ENCODE data around the gene RAB9B. TPM values are rescaled to one million over a fixed set of nuclear protein-coding genes. Genes with fewer than 3 reads are reported as not detected.

Gene RAB9B
- total and polyA plus RNA-seq, 2 donors (not counting 1 experiment from before 2014, with no cell fraction given) = 0.50 to 0.90 TPM

DNA sequence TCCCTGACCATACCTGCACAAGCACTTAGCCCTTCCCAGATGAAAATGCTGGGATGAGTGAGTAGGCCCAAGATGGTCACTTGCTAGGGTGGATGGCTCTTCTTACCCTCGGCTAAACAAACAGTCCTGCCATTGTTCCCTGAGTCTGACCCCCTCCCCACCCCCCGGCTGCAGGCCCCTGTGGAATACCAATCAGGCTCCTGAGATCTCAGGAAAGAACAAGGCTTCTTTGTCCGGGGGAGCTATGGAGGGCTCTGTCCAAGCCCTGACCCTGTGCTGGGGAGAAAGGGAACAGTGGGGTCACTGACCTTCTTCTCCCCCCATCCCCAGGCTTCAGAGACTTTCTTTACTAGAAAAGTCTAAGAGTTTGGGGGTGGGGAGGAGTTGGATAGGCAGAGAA, 49.4 kb downstream of the RAB9B start:
- Histone ChIP-seq H3K4me2 (ENCODE audit: extremely low read depth, insufficient read depth, low read length) (no peak overlapping the region), H3K27me3 (ENCODE audit: control insufficient read depth, insufficient read depth, low read length) (peaks cover 8% of the 10 kb centered on the region), H3K9ac (ENCODE audit: insufficient read depth, low read length) (no peak overlapping the region), H3K27ac (ENCODE audit: insufficient read depth, low read length) (no peak overlapping the region), H4K20me1 (ENCODE audit: control insufficient read depth, extremely low read depth, insufficient read depth, low read length) (no peaks in the 10 kb centered on the region), H3K4me3 (replicated peaks in 1 of 4; ENCODE audit: control extremely low read depth in 1 of 4, insufficient read depth in 1 of 4, low read depth in 3 of 4, low read length in 4 of 4) (no peak overlapping the region), H3K9me3 (ENCODE audit: control insufficient read depth, insufficient read depth, low read depth, low read length) (no peaks in the 10 kb centered on the region), H3K79me2 (ENCODE audit: control insufficient read depth, insufficient read depth, low read length) (no peaks in the 10 kb centered on the region), H3K36me3 (ENCODE audit: control insufficient read depth, insufficient read depth, low read length) (no peaks in the 10 kb centered on the region), H3K4me1 (ENCODE audit: control insufficient read depth, extremely low read depth, insufficient read depth, low read length) (no peaks in the 10 kb centered on the region), H2AFZ (ENCODE audit: low read length) (no peak overlapping the region)
- TF ChIP-seq, protein P1, sequence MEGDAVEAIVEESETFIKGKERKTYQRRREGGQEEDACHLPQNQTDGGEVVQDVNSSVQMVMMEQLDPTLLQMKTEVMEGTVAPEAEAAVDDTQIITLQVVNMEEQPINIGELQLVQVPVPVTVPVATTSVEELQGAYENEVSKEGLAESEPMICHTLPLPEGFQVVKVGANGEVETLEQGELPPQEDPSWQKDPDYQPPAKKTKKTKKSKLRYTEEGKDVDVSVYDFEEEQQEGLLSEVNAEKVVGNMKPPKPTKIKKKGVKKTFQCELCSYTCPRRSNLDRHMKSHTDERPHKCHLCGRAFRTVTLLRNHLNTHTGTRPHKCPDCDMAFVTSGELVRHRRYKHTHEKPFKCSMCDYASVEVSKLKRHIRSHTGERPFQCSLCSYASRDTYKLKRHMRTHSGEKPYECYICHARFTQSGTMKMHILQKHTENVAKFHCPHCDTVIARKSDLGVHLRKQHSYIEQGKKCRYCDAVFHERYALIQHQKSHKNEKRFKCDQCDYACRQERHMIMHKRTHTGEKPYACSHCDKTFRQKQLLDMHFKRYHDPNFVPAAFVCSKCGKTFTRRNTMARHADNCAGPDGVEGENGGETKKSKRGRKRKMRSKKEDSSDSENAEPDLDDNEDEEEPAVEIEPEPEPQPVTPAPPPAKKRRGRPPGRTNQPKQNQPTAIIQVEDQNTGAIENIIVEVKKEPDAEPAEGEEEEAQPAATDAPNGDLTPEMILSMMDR (conservative IDR thresholded peaks at IDR 0.05 in 1 of 2, IDR thresholded peaks at IDR 0.05 in 1 of 2; ENCODE audit: low read depth in 1 of 2, low read length in 2 of 2) = no peak
- TF ChIP-seq EZH2 (IDR thresholded peaks at IDR 0.05; ENCODE audit: low read length, missing control alignments) = no peak
- no peak for DNase-seq (ENCODE audit: low read depth in 2 of 2)

- no peaks in the 10 kb centered on the region for H3K9me3 ChIP-seq (ENCODE audit: control insufficient read depth, insufficient read depth, low read depth, low read length)
- no peak for TF ChIP-seq EZH2 (IDR thresholded peaks at IDR 0.05; ENCODE audit: low read length, missing control alignments)
- TF ChIP-seq, protein P1 (conservative IDR thresholded peaks at IDR 0.05 in 1 of 2, IDR thresholded peaks at IDR 0.05 in 1 of 2; ENCODE audit: low read depth in 1 of 2, low read length in 2 of 2) = no peak
- no peaks in the 10 kb centered on the region for H4K20me1 ChIP-seq (ENCODE audit: control insufficient read depth, extremely low read depth, insufficient read depth, low read length)
Observed at GRCh38 chrX:103781706-103782105, 50.4 kb downstream of the RAB9B start.

DNA sequence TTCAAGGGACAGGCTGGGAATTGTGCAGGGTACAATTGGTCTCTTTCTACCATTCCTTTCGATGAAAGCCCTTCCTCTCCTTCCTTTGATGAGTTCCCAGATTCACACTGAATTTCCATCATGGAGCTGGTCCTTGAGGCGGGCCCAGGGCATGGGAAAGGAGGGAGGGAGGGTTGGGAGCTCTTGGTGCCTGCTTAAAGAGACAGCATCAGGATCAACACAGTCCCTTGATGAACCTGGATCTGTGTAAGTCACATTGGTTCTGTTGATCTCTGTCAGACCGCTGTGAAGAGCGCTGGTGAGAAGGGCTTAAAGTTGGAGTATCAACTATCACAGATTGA, 51.0 kb downstream of the RAB9B start:
- Histone ChIP-seq H3K4me1 (ENCODE audit: control insufficient read depth, extremely low read depth, insufficient read depth, low read length) (no peaks in the 10 kb centered on the region), H3K27ac (ENCODE audit: insufficient read depth, low read length) (no peak overlapping the region), H3K9ac (ENCODE audit: insufficient read depth, low read length) (no peak overlapping the region), H3K4me3 (replicated peaks in 1 of 4; ENCODE audit: control extremely low read depth in 1 of 4, insufficient read depth in 1 of 4, low read depth in 3 of 4, low read length in 4 of 4) (no peak overlapping the region), H4K20me1 (ENCODE audit: control insufficient read depth, extremely low read depth, insufficient read depth, low read length) (no peaks in the 10 kb centered on the region), H3K36me3 (ENCODE audit: control insufficient read depth, insufficient read depth, low read length) (no peaks in the 10 kb centered on the region), H3K4me2 (ENCODE audit: extremely low read depth, insufficient read depth, low read length) (no peak overlapping the region), H2AFZ (ENCODE audit: low read length) (no peak overlapping the region), H3K27me3 (ENCODE audit: control insufficient read depth, insufficient read depth, low read length) (peaks cover 8% of the 10 kb centered on the region), H3K9me3 (ENCODE audit: control insufficient read depth, insufficient read depth, low read depth, low read length) (no peaks in the 10 kb centered on the region), H3K79me2 (ENCODE audit: control insufficient read depth, insufficient read depth, low read length) (no peaks in the 10 kb centered on the region)
- no peak for DNase-seq (ENCODE audit: low read depth in 2 of 2)
- TF ChIP-seq EZH2 (IDR thresholded peaks at IDR 0.05; ENCODE audit: low read length, missing control alignments) = no peak
- TF ChIP-seq, protein P1 (conservative IDR thresholded peaks at IDR 0.05 in 1 of 2, IDR thresholded peaks at IDR 0.05 in 1 of 2; ENCODE audit: low read depth in 1 of 2, low read length in 2 of 2) = no peak

More at GRCh38 chrX:103781706-103782105, 50.4 kb downstream of the RAB9B start:
- H3K79me2 ChIP-seq (ENCODE audit: control insufficient read depth, insufficient read depth, low read length) = no peaks in the 10 kb centered on the region
- no peak overlapping the region for H3K9ac ChIP-seq (ENCODE audit: insufficient read depth, low read length)
- H2AFZ ChIP-seq (ENCODE audit: low read length) = no peak overlapping the region
- H3K4me3 ChIP-seq (replicated peaks in 1 of 4; ENCODE audit: control extremely low read depth in 1 of 4, insufficient read depth in 1 of 4, low read depth in 3 of 4, low read length in 4 of 4) = no peak overlapping the region
- DNase-seq (ENCODE audit: low read depth in 2 of 2) = no peak
- no peak overlapping the region for H3K4me2 ChIP-seq (ENCODE audit: extremely low read depth, insufficient read depth, low read length)
- H3K36me3 ChIP-seq (ENCODE audit: control insufficient read depth, insufficient read depth, low read length) = no peaks in the 10 kb centered on the region
- H3K27me3 ChIP-seq (ENCODE audit: control insufficient read depth, insufficient read depth, low read length) = peaks cover 8% of the 10 kb centered on the region
- no peak overlapping the region for H3K27ac ChIP-seq (ENCODE audit: insufficient read depth, low read length)
- no peaks in the 10 kb centered on the region for H3K4me1 ChIP-seq (ENCODE audit: control insufficient read depth, extremely low read depth, insufficient read depth, low read length)
